Measurements from ENCODE around the gene ARHGEF6.

GRCh38 chrX:136780763-136781162 is at the start of gene ARHGEF6:
- TF ChIP-seq CTCF (IDR thresholded peaks at IDR 0.05; ENCODE audit: insufficient read depth, low read depth, low read length), result no peak
- no peak for TF ChIP-seq EZH2 (IDR thresholded peaks at IDR 0.05; ENCODE audit: insufficient read depth, low read length)

All from astrocyte (in vitro differentiated cells and primary cell).